Measurements from ENCODE around the gene NFIA.

Gene NFIA

DNA sequence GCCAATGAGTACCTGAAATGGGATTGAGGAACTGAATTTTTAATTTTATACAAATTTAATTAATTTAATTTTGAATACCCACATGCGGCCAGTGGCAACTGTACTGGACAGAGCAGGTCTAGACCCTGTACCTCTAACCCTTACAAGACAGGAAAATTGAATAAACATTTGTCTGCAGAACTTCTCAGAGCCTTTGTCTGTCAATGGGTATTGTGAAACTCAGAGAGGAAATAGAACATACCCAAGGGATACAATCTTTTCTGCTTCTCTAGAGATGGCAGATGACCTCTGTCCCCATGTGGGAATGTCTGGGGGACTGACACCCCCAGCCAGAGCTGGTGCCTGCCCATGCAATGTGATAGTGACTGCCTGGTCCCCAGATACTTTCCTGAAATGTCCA is 421.9 kb downstream of the NFIA start:
- no peak for DNase-seq

GRCh38 chr1:61504852-61505390 is 422.6 kb downstream of the NFIA start:
- DNase-seq: peak; percentile 43

- DNase-seq: no peak
Measured at GRCh38 chr1:61506236-61506635, 423.9 kb downstream of the NFIA start.

GRCh38 chr1:61506944-61507500 is 424.7 kb downstream of the NFIA start:
- DNase-seq: peak; percentile 28

All from fibroblast of skin of abdomen (primary cell).